ENCODE data around the gene AP2A2. TPM values are rescaled to one million over a fixed set of nuclear protein-coding genes. Genes with fewer than 3 reads are reported as not detected.

Gene AP2A2
- total RNA-seq, 1 donor from 2014 or later = 89.1 TPM

- H3K27ac Mint-ChIP-seq = no peak overlapping the region
- no peak overlapping the region for H3K4me3 Mint-ChIP-seq
- TF ChIP-seq, protein P1, sequence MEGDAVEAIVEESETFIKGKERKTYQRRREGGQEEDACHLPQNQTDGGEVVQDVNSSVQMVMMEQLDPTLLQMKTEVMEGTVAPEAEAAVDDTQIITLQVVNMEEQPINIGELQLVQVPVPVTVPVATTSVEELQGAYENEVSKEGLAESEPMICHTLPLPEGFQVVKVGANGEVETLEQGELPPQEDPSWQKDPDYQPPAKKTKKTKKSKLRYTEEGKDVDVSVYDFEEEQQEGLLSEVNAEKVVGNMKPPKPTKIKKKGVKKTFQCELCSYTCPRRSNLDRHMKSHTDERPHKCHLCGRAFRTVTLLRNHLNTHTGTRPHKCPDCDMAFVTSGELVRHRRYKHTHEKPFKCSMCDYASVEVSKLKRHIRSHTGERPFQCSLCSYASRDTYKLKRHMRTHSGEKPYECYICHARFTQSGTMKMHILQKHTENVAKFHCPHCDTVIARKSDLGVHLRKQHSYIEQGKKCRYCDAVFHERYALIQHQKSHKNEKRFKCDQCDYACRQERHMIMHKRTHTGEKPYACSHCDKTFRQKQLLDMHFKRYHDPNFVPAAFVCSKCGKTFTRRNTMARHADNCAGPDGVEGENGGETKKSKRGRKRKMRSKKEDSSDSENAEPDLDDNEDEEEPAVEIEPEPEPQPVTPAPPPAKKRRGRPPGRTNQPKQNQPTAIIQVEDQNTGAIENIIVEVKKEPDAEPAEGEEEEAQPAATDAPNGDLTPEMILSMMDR (IDR thresholded peaks at IDR 0.05; ENCODE audit: unreplicated experiment) = no peak
- H3K36me3 Mint-ChIP-seq = no peaks in the 10 kb centered on the region
- no peaks in the 10 kb centered on the region for H3K27me3 Mint-ChIP-seq (ENCODE audit: low read depth)
- no peaks in the 10 kb centered on the region for H3K4me1 Mint-ChIP-seq
- no peaks in the 10 kb centered on the region for H3K9me3 Mint-ChIP-seq
- no peak for DNase-seq (ENCODE audit: low spot score in 2 of 2, unreplicated experiment in 2 of 2)
Measured at GRCh38 chr11:1025410-1026162, 99.9 kb downstream of the AP2A2 start.

DNA sequence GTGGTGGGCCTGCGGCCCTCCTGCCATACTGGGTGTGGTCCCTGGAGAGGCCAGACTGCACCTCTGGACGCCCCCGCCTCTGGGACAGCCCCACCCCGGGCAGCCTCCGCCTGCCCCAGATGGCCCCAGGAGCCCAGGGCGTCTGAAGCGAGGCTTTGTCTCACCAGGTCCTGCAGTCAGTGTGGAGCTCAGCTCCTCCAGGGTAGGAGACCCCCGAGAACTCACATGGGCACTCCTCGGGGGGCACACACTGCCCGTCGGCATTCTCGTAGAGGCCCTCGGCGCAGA is 100.4 kb downstream of the AP2A2 start:
- H3K4me3 Mint-ChIP-seq = no peak overlapping the region
- no peak for DNase-seq (ENCODE audit: low spot score in 2 of 2, unreplicated experiment in 2 of 2)
- no peaks in the 10 kb centered on the region for H3K9me3 Mint-ChIP-seq
- TF ChIP-seq, protein P1 (IDR thresholded peaks at IDR 0.05; ENCODE audit: unreplicated experiment) = no peak
- H3K4me1 Mint-ChIP-seq = no peaks in the 10 kb centered on the region
- H3K36me3 Mint-ChIP-seq = no peaks in the 10 kb centered on the region
- H3K27ac Mint-ChIP-seq = no peak overlapping the region
- no peaks in the 10 kb centered on the region for H3K27me3 Mint-ChIP-seq (ENCODE audit: low read depth)

- no peaks in the 10 kb centered on the region for H3K27me3 Mint-ChIP-seq (ENCODE audit: low read depth)
- TF ChIP-seq, protein P1 (IDR thresholded peaks at IDR 0.05; ENCODE audit: unreplicated experiment) = no peak
- no peaks in the 10 kb centered on the region for H3K4me1 Mint-ChIP-seq
- no peak for DNase-seq (ENCODE audit: low spot score in 2 of 2, unreplicated experiment in 2 of 2)
- no peaks in the 10 kb centered on the region for H3K9me3 Mint-ChIP-seq
- no peak overlapping the region for H3K4me3 Mint-ChIP-seq
- no peaks in the 10 kb centered on the region for H3K36me3 Mint-ChIP-seq
- no peak overlapping the region for H3K27ac Mint-ChIP-seq
Measured at GRCh38 chr11:1026641-1027482, 101.2 kb downstream of the AP2A2 start.

DNA sequence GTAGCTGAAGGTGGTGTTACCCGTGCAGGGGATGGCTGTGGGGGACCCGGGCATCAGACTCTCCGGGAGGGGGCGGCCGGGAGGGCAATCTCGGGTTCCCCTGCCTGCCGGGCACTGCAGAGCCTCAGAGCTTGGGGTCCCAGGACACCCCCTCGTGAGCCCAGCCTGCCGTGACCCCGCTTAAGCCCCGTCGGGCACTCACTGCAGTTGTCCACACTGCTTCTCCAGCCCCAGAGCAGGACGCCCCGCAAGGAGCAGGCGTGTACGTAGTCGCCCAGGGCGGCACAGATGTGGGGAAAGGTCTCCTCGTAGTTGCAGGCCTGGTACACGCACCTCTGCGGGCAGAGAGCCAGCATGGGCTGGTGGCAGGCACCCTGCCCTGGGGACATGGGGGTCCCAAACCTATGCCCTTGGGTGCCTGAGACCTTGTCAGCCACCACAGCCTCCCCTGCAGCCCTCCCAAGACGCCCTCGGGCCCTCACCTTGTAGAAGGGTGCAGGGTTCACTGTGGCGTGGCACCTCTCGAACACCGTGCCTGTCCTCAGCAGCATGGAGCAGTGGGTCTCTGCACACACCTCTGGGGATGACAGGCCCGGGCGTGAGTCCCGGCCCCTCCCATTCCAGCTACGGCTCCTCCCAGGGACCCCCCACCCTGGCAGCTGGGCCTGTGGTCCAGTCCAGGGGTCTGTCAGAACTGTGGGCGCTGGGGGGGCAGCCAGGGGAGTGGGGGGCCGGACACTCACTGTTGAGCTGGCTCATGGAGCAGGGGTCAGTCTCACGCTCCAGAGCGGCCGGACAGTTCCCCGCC is 102.0 kb downstream of the AP2A2 start:
- H3K27ac Mint-ChIP-seq = no peak overlapping the region
- H3K4me1 Mint-ChIP-seq = no peaks in the 10 kb centered on the region
- DNase-seq (ENCODE audit: low spot score in 2 of 2, unreplicated experiment in 2 of 2) = no peak
- TF ChIP-seq, protein P1 (IDR thresholded peaks at IDR 0.05; ENCODE audit: unreplicated experiment) = no peak
- no peak overlapping the region for H3K4me3 Mint-ChIP-seq
- no peaks in the 10 kb centered on the region for H3K27me3 Mint-ChIP-seq (ENCODE audit: low read depth)
- H3K36me3 Mint-ChIP-seq = no peaks in the 10 kb centered on the region
- H3K9me3 Mint-ChIP-seq = no peaks in the 10 kb centered on the region

GRCh38 chr11:1028291-1028540 is 102.5 kb downstream of the AP2A2 start:
- Mint-ChIP-seq H3K36me3 (no peaks in the 10 kb centered on the region), H3K27me3 (ENCODE audit: low read depth) (no peaks in the 10 kb centered on the region), H3K27ac (no peak overlapping the region), H3K4me3 (no peak overlapping the region), H3K4me1 (no peaks in the 10 kb centered on the region), H3K9me3 (no peaks in the 10 kb centered on the region)
- DNase-seq (ENCODE audit: low spot score in 2 of 2, unreplicated experiment in 2 of 2) = no peak
- TF ChIP-seq, protein P1 (IDR thresholded peaks at IDR 0.05; ENCODE audit: unreplicated experiment) = no peak
